CD4-positive, alpha-beta T cell treated with Interleukin-4 for 1 hour (primary cell): ENCODE measurements around the gene CADPS2.

Experiments used
- DNase-seq, 2 donors: peaks; one replicate each; pipeline ENCODE4 v3.0.0-alpha.2; 2020 to 2022

The CADPS2 gene

DNA sequence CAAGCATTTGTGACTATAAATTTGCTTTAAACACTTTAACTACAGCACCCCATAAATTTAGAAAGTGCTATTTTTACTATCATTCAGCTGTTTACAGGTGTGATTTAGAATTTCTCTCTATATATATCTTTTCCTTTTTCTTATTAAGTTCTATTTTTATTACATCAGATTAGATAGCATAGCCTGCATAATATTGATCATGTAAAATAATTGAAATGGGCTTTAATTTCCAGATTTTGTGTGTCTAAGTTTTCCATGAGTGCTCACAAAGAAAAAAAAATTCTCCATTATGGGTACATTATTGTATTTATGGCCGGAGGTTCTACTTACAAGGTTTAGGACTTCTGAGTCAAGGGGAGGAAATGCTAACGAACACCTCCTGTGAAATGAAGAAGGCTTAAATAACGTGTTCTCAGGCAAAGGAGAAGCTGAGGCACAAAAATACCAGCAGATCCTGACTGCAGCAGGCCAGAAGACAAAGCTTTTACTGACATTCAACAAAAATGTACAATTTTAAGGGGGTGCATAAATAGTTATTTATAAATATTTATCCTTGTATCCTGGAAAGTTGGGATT, 301.5 kb downstream of the CADPS2 start:
- DNase-seq, result no peak

DNA sequence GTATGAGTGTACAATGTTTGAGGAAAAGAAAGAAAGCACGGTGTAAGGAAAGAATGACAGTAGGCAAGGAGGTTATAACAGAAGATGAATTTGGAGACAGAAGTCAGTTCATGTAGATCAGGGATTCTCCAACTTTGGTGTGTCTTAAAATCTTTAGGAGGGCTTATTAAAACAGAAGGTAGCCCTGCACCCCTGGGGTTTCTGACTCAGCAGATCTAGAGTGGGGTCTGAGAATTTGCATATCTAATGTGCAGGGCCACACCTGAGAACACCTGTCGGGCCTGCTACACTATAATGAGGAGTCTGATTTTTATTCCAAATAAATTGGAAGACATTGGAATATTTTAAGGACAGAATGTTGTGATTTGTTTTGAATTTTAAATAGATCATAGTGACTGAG, 307.9 kb downstream of the CADPS2 start:
- no peak for DNase-seq

DNA sequence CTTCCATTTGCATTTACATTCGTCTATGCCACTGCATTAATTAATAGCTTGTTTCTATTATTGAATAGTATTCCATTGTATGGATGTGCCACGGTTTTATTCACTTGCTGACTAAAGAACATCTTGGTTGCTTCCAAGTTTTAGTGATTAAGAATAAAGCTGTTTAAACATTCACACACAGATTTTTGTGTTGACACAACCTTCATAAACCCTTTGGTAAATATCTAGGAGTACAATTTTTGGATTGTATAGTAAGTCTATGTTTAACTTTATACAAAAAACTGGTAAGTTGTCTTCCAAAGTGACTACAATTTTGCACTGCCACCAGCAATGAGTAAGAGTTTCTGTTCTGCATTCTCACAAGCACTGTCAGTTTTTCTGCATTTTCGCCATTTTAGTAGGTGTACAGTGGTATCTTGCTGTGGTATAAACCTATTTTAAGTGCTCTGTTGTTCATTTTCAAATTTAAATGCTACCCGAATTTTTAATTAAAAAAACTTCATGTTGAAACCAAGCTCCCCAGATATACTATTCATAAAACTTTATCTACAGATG, 308.7 kb downstream of the CADPS2 start:
- no peak for DNase-seq

DNA sequence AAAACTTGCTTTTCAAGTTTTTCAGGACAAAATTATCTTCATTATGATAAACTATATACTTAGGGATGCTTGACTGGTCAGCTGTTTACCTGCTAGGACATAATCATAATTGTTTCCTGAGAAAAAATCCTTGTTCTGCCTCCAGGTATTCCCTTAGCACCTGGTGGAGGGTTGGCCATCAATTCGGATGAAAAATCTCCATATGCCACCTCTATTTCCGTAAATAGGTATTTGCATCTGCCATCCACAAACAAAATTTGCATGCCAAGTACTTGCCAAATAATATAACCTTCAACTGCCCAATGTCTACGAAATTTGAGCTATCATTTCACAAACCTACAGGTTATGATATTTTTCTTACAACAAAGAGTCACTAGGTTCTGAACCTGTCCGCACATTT, 313.6 kb downstream of the CADPS2 start:
- DNase-seq, result no peak

DNA sequence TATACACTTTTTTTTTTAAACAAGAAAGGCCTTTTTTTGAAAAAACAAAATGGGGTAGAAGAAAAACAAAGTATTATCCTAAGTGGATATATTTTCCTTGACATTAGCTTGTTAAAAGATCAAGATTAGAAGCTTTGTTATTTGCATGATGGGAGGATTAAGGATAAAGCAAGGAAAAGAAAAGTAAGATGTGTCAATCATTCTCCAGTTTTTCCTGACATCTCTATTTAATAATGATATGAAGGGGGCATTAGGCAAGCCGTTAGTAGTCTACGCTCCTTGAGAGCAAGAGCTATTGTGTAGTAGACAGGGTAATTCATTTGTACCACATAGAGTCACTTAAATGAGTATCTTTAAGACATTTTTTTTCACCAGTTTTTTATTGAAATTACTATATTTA, 324.9 kb downstream of the CADPS2 start:
- no peak for DNase-seq

GRCh38 chr7:122556873-122557542, 329.3 kb downstream of the CADPS2 start:
- DNase-seq, result no peak

GRCh38 chr7:122556219-122556618, 330.0 kb downstream of the CADPS2 start:
- DNase-seq, result no peak

GRCh38 chr7:122553761-122554160, 332.5 kb downstream of the CADPS2 start:
- DNase-seq, result no peak

DNA sequence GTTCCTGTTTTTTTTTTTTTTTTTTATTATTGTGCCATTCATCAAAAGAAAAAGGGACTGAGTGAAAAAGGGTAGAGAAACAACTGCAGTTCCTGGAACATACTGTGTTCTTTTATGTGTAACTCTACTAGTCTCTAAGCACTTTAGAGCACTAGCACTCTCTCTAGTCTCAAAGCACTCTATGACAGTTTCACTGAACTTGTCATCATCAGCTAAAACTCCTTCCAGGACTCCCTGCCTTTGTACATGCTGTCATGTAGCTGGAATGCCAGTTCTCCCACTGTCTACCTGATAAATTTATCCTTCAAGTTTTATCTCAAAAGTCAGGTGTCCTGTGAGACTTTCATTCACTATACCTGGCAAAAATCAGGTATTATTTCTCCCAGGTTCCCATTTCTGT, 333.5 kb downstream of the CADPS2 start:
- no peak for DNase-seq

DNA sequence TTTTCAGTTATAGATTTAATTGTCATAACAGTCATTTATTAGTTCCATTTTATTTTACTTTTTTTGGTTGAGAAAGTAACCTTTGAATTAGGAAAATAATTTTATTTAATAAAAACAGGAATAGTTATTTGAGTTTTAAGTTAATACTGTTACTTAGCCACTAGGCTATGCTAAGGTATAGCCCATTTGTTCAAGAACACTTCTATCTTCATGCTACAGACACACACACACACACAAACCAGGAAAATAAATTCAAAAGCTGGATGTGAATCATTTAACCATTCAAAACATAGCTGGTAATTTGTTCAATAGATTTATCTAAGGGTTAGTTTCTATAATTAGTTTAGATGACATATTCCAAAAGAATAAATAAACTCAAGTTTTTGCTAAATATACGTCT, 335.7 kb downstream of the CADPS2 start:
- DNase-seq, result no peak

- DNase-seq, result no peak
Observed at GRCh38 chr7:122549578-122549977, 336.7 kb downstream of the CADPS2 start.

- DNase-seq, result no peak
Observed at GRCh38 chr7:122546496-122546895, 339.8 kb downstream of the CADPS2 start.

GRCh38 chr7:122544463-122544862, 341.8 kb downstream of the CADPS2 start:
- peak in 1 of 2 donors; percentile 12 for DNase-seq

DNA sequence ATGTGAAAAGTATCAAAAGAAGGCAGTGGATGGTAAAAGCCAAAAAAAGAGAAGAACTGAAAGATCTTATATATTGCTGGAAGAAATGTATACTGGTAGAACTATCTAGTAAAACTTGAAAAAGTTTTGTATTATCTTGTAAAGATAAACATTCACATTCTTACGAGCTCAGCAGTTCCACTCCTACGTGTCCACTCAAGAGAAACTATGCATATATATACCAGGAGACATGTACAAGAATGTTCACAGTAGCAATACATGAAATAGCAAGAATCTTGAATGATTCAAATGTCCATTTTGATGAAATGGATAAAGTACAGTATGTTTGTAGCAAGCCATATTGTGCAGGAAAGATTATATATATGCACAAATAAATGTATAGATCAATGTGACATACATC, 342.4 kb downstream of the CADPS2 start:
- DNase-seq, result no peak

GRCh38 chr7:122543166-122543565, 343.1 kb downstream of the CADPS2 start:
- DNase-seq, result no peak

- no peak for DNase-seq
Observed at GRCh38 chr7:122535086-122535485, 351.2 kb downstream of the CADPS2 start.

GRCh38 chr7:122532406-122533269, 353.6 kb downstream of the CADPS2 start:
- DNase-seq, result no peak

- peak in 1 of 2 donors; percentile 1 for DNase-seq
Observed at GRCh38 chr7:122528879-122529481, 357.3 kb downstream of the CADPS2 start.

DNA sequence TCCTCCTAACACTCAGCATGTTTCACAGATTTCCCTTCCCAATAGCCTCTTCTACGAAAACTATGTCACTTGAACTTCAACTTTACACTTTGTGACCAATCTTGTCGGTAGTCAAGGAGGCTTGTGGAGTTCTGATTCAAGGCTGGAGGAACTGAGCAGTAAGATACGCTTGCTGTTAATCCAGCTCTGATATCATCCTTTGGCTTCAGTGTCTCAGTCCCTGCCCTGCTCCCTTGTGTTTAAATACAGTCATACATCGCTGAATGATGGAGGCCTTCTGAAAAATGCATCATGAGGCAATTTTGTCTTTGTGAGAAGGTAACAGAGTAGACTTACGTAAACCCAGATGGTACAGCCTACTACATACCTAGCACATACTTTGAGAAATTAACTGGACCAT, 360.9 kb downstream of the CADPS2 start:
- DNase-seq, result no peak

DNA sequence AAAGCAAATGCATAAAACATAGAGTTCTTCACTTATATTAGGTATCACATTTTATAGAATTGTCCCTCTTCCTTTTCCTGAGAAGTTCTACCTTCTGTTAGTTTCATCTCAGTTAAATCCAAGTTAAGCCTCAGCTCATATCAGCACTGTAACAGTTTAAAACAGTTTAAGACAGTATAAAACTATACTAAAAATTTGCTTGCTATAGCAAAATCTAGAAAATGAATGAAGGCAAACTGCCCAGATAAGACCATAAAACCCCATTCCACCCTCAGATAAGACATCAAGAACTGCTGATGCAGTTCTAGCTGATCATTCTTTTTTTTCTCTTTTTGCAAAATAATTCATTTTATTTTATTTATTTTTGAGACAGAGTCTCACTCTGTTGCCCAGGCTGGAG, 364.5 kb downstream of the CADPS2 start:
- DNase-seq, result no peak

DNA sequence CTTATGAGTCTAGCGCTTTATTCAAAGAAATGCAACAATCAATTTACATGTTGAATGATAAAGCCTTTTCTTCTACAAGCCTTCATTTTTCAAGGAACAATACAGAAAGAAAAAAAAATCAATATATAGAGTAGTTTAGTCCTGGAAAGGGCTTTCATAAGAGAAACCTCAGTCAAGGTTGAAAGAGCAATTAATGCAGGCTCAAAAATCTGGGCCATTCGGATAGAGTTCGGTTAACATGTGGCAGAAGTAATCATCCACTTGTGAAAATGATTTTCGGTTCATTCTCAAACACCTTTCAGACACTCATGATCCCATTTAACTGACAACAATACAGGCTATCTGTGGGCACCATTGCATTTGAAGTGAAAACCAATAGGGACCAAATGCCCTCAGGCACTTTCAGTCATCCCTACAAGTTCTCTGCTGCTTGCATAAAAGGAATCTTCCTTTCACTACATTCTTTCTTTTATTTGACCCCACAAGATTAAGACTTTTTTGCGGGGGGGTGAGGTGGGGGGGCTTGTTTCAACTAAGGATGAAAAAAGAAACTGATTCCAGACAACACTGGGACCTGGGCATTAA, 365.2 kb downstream of the CADPS2 start:
- no peak for DNase-seq

- DNase-seq, result no peak
Observed at GRCh38 chr7:122518488-122518887, 367.8 kb downstream of the CADPS2 start.

- DNase-seq, result no peak
Observed at GRCh38 chr7:122517576-122517975, 368.7 kb downstream of the CADPS2 start.
